HEK293 (cell line): ENCODE measurements around the gene TCIRG1.
"Not testable (repeated sequence)": the region's sequence is repeated elsewhere in the genome, so short reads cannot be mapped to it uniquely, and the experiment has no call there.

ENCODE experiments used
- CTCF ChIA-PET: fragments of 350-600 bp; formaldehyde crosslinking; extraction: SDS; loops from one replicate; lab custom pipeline; 2021; ENCODE audit warnings: antibody characterized with exemption; lab: Yijun Ruan, JAX
- POLR2A ChIA-PET: fragments of 300-600 bp; formaldehyde crosslinking; extraction: SDS; loops from one replicate; lab custom pipeline; 2020; ENCODE audit warnings: antibody characterized with exemption, inconsistent platforms; lab: Yijun Ruan, JAX
- H3K27ac ChIP-seq: fragments of 200-500 bp; sonication (Bioruptor generic); 2 replicates; pipeline ENCODE4 v1.5.1; 2014; ENCODE audit warnings: low read depth, low read length, control low read depth, inconsistent platforms; ENCODE audit errors: extremely low read depth
- H3K36me3 ChIP-seq, 2 experiments: fragments of 200-500 bp in 1 of 2; sonication (Bioruptor generic) in 1 of 2; 1 replicate in 1 of 2; 2 replicates in 1 of 2; pipeline ENCODE4 v1.5.1; 2014 to 2017; ENCODE audit warnings: inconsistent platforms in 2 of 2, low read length in 2 of 2; ENCODE audit not compliant: control insufficient read depth in 2 of 2, insufficient read depth in 1 of 2
- H3K4me1 ChIP-seq: fragments of 200-500 bp; sonication (Bioruptor generic); 2 replicates; pipeline ENCODE4 v1.5.1; 2014; ENCODE audit warnings: mild to moderate bottlenecking, low read length, inconsistent platforms; ENCODE audit not compliant: control insufficient read depth, insufficient read depth
- H3K4me3 ChIP-seq: 2 replicates; pipeline ENCODE4 v1.5.1; 2011; ENCODE audit warnings: low read depth, mild to moderate bottlenecking, control low read depth, low read length, moderate library complexity
- H3K9me3 ChIP-seq: fragments of 200-500 bp; sonication (Bioruptor generic); 2 replicates; pipeline ENCODE4 v1.5.1; 2014; ENCODE audit warnings: low read depth, low read length, inconsistent platforms; ENCODE audit not compliant: control insufficient read depth, insufficient read depth
- KLF8 ChIP-seq: fragments of 450-650 bp; formaldehyde crosslinking; IDR thresholded peaks from 2 replicates; pipeline ENCODE4 v1.5.1; 2016; ENCODE audit warnings: missing biosample characterization, missing genetic modification characterization
- ZNF600 ChIP-seq: fragments of 450-650 bp; formaldehyde crosslinking; IDR thresholded peaks from 2 replicates; pipeline ENCODE4 v1.5.1; 2016; ENCODE audit warnings: missing biosample characterization, missing genetic modification characterization
- ZNF654 ChIP-seq: fragments of 450-650 bp; formaldehyde crosslinking; IDR thresholded peaks from 2 replicates; pipeline ENCODE4 v1.5.1; 2016; ENCODE audit warnings: low read depth, missing biosample characterization, missing genetic modification characterization
- TF ChIP-seq, protein P1 (sequence below): fragments of 450-650 bp; formaldehyde crosslinking; IDR thresholded peaks from 2 replicates; pipeline ENCODE4 v1.5.1; 2016; ENCODE audit warnings: missing biosample characterization, missing genetic modification characterization

TCIRG1 gene

DNA sequence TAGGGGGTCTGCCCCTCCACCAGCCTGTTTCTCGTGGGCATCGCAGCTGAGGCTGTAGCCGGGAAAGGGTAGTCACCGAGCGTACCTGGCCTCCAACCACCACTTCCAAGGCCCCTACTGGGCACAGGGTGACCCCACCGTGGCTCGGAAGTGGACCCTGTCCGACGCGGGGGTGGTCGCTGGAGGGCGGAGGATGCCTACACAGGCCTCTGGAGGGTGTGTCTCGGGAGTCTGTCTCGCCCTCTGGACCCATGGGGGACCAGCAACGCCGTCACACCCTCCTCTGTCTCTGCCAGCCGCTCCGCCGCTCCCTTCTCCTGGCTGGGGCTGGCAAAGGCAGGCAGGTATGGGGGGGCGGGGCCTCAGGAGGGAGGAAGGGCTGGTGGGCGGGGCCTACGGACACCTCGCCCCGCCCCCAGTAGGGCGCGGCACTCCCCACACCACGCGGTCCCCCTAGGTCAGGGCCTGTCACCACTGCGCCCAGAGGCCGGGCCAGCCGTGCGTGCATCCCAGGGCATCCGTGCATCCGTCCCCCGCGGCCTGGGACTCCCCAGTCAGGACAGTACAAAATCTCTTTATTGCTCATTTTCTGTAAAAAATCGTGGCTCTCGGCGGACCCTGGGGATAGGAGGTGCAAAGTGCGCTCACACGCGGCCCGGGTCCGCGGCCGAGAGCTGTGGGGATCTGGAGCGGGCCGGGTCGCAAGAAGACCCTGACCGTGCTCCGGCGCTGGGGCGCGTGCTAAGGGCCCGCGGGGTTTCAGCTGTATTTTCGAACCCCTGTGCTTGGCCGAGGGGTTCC is 48.1 kb upstream of the TCIRG1 start:
- H3K27ac ChIP-seq, H3K4me1 ChIP-seq, H3K4me3 ChIP-seq, H3K36me3 ChIP-seq, POLR2A ChIA-PET, CTCF ChIA-PET, H3K9me3 ChIP-seq: not testable (repeated sequence)
- TF ChIP-seq KLF8 (tag by site-specific recombination) = peak; percentile 41; the same call in 1 of the 2 replicates

DNA sequence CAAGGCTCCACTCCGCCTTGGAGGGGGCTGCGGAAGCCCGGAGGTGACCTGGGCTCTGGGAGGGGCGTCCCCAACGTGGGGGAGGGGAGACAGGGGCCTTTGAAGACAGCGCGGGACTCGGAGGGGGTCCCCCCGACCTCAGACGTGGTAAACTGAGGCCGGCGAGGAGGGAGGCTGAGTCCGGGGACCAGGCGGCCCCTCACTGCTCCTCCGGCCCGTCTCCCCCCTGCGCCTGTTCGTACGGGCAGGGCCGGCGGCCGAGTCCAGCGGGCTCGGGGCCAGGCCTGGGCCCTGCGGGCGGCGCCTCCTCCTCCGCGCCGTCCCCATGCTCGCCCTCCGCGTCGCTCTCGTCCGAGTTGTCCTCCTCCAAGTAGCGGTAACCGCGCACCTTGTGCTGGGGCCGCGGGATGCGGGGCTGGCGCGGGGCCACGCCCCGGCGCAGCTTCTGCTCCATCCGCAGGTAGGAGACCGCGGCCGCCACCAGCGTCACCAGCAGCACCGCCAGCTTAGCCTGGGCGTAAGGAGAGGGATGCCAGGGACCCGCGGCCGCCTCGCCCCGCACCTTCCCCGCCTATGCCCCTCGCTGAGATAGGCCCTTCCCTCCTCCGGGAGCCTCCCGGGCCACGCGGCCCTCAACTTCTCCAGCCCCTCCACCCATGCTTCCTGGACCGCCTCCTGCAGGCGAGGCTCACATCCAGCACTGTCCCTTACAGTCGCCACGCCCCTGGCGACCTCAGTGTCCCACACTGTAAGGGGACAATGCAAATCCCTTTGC is 47.3 kb upstream of the TCIRG1 start:
- H3K4me1 ChIP-seq, H3K27ac ChIP-seq, H3K36me3 ChIP-seq, H3K4me3 ChIP-seq, CTCF ChIA-PET, H3K9me3 ChIP-seq, POLR2A ChIA-PET: not testable (repeated sequence)

DNA sequence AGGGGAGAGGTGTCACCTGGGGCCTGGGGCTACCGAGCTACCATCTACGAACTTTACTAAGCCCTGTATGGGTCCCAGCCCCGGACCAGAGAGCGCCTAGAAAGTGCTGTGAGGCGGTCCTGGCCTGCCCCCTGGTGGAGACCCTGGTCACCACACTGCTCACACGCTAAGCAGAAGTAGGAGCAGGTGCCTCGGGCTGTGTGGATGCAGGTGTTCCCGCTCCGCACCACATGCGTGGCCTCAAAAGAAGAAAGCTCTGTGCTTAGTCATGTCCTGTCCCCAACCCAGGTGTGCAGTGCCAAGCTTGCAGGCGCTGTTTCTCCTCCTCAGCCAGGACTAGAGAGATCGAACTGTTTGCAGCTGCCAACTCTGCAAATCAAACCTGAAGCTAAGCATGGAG is 45.0 kb upstream of the TCIRG1 start:
- TF ChIP-seq, protein P1, sequence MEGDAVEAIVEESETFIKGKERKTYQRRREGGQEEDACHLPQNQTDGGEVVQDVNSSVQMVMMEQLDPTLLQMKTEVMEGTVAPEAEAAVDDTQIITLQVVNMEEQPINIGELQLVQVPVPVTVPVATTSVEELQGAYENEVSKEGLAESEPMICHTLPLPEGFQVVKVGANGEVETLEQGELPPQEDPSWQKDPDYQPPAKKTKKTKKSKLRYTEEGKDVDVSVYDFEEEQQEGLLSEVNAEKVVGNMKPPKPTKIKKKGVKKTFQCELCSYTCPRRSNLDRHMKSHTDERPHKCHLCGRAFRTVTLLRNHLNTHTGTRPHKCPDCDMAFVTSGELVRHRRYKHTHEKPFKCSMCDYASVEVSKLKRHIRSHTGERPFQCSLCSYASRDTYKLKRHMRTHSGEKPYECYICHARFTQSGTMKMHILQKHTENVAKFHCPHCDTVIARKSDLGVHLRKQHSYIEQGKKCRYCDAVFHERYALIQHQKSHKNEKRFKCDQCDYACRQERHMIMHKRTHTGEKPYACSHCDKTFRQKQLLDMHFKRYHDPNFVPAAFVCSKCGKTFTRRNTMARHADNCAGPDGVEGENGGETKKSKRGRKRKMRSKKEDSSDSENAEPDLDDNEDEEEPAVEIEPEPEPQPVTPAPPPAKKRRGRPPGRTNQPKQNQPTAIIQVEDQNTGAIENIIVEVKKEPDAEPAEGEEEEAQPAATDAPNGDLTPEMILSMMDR (tag by site-specific recombination) = peak; percentile 30; the same call in 1 of the 2 replicates
- TF ChIP-seq ZNF600 (tag by site-specific recombination) = 0 out of 2 replicates have a peak, but pooled peaks have one; percentile 23
- peak; percentile 44 for TF ChIP-seq ZNF654 (tag by site-specific recombination)
- H3K36me3 ChIP-seq, POLR2A ChIA-PET, H3K9me3 ChIP-seq, H3K27ac ChIP-seq, H3K4me3 ChIP-seq, H3K4me1 ChIP-seq: not testable (repeated sequence)
- CTCF ChIA-PET = interaction anchor here (0.7 to 1.3 kb wide), 6 partner anchors 11 to 379 kb away, joined by 3 to 5 read pairs (median 4); partner anchors contain the start of gene ALDH3B1

DNA sequence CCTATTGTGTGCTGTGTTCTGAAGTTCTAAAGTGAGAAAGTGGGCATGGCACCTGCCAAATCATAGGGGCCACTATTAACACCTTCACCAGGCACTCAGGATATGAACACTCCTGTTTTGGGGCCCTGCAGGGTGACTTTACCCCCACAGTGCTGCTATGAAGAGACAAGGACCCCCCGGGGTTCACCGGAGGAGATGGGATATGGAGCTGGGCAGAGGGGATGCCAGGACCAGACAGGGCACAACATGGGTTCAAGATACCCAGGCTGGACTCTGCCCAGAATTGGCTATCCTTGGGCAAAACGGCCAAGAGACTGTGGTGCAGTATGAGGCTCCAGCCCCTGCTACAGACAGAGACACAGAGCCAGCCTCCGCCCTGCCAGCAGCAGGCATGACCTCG is 44.4 kb upstream of the TCIRG1 start:
- not testable (repeated sequence) for H3K36me3 ChIP-seq, H3K4me3 ChIP-seq, H3K4me1 ChIP-seq, H3K9me3 ChIP-seq, H3K27ac ChIP-seq
- POLR2A ChIA-PET = interaction anchor here (0.6 kb wide), 1 partner anchor 404 kb away, joined by 4 read pairs; no protein-coding TSS in a partner anchor
- CTCF ChIA-PET = interaction anchor here (0.7 to 1.3 kb wide), 6 partner anchors 12 to 380 kb away, joined by 3 to 5 read pairs (median 4); partner anchors contain the start of gene ALDH3B1

DNA sequence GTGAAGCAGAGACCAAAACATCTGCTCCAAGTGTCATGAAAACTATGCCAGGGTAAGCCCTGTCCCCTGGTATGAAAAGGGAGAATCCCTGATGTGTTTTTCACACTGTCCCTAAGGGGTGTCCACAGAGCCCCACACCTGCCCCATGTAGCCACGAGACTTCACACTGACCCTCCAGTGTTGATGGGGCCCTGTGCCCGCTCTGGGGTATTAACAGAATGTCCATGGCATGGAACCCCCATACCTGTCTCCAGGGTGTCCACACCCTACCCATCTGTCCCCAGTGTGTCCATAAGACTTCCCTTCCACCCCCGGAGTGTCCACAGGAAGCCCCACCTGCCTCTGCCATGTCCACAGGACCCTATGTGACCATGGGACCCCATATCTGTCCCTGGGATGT is 43.7 kb upstream of the TCIRG1 start:
- H3K4me3 ChIP-seq, H3K9me3 ChIP-seq, H3K27ac ChIP-seq, H3K4me1 ChIP-seq, POLR2A ChIA-PET, H3K36me3 ChIP-seq: not testable (repeated sequence)
- CTCF ChIA-PET = interaction anchor here (0.6 to 1.2 kb wide), 2 partner anchors 14 to 15 kb away, joined by 4 to 5 read pairs; partner anchors contain the start of gene ALDH3B1

DNA sequence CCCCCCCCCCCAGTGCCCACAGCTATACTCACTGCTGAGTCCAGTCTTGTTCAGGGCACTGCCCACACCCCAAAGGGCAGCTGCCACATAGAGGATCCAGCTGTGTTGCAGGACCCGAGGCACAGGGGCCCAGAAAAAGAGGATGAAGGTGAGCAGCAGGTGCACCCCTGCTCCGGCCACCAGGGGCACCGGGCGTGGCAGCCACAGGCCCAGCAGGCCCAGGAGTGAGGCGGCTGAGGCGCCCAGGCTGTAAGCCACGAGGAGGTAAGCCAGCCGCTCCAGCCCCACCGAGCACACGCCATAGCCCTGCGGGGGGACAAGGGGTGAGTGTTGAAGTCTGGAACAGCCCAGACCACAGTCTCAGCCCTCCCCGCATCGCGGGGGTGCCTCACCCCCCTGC is 43.2 kb upstream of the TCIRG1 start:
- H3K4me1 ChIP-seq, H3K36me3 ChIP-seq, H3K27ac ChIP-seq, POLR2A ChIA-PET, H3K9me3 ChIP-seq, H3K4me3 ChIP-seq: not testable (repeated sequence)
- CTCF ChIA-PET = interaction anchor here (0.6 kb wide), 1 partner anchor 14 kb away, joined by 4 read pairs; no protein-coding TSS in a partner anchor
